Activated naive CD8-positive, alpha-beta T cell treated with anti-CD3 and anti-CD28 coated beads, Interleukin-2, amount 50 U/mL, for 24 hours (primary cell): ENCODE measurements around the gene ARNT2.

Experiments
- ATAC-seq: fragments of 150-1000 bp; cut with Tn5 transposase; one replicate; pipeline ENCODE4 v1.10.0; 2021
- DNase-seq: peaks from one replicate; pipeline ENCODE4 v3.0.0; 2021
- H3K27ac Mint-ChIP-seq: one replicate; pipeline ENCODE4 v1.8.0; 2021; ENCODE audit warnings: mild to moderate bottlenecking, mixed read lengths
- H3K27me3 Mint-ChIP-seq: one replicate; pipeline ENCODE4 v1.8.0; 2021; ENCODE audit warnings: mixed read lengths
- H3K36me3 Mint-ChIP-seq: one replicate; pipeline ENCODE4 v1.8.0; 2021; ENCODE audit warnings: low read depth, mixed read lengths
- H3K4me1 Mint-ChIP-seq: one replicate; pipeline ENCODE4 v1.8.0; 2021; ENCODE audit warnings: mixed read lengths
- H3K4me3 Mint-ChIP-seq: one replicate; pipeline ENCODE4 v1.8.0; 2021; ENCODE audit warnings: mild to moderate bottlenecking, moderate library complexity, mixed read lengths
- H3K9me3 Mint-ChIP-seq: one replicate; pipeline ENCODE4 v1.8.0; 2021; ENCODE audit warnings: mixed read lengths

The ARNT2 gene

DNA sequence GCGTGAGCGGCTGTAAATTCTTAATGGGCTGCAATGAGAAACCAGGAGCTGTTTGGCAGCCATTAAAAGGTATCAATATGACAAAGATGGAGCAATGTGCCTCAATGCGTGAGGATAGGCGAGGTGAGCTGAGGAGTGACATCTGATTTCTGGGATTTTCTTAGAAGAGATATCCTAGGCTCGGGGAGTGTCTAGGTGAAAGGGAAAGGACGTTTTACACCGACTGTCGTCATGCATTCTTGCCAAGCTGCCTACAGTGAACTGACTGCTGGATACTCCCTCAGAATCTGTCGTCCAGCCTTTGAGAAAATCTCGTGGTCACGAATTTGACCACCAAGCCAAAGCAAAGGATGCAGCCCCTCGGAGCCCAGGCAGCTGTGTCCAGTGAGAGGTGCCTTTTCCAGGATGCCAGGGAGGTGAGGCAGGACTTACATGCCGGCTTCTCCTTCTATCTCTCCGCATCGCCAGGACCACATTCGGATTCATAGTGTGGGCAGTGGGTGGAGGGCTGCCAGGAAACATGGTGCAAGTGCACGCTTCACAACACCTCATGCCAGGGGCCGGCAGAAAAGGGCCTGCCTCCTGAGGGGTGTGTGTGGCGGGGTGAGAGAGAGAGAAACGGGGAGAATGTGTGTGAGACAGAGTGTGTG lies 210.7 kb downstream of the ARNT2 start:
- Mint-ChIP-seq H3K4me3 (no peak overlapping the region), H3K27ac (peak overlapping the region; percentile 45), H3K4me1 (no peaks in the 10 kb centered on the region), H3K9me3 (no peaks in the 10 kb centered on the region), H3K27me3 (peaks cover 33% of the 10 kb centered on the region), H3K36me3 (no peaks in the 10 kb centered on the region)
- DNase-seq: no peak
- no peak for ATAC-seq

DNA sequence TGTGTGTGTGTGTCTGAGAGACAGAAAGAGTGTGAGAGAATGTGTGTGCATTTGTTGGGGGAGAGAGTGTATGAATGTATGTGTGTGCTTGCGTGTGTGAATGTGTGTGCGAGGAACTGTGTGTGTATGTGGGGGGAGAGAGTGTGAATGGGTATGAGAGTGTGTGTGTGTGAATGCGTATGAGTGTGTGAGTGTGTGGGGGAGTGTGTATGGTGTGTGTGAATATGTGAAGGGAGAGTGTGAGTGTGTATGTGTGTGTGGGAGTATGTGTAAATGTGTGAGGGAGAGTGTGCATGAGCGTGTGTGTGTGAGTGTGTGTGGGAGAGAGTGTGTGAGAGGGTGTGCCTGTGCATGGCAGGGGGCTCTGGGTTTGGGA lies 211.2 kb downstream of the ARNT2 start:
- H3K4me1 Mint-ChIP-seq: no peaks in the 10 kb centered on the region
- H3K27ac Mint-ChIP-seq: peak overlapping the region; percentile 45
- no peaks in the 10 kb centered on the region for H3K9me3 Mint-ChIP-seq
- DNase-seq: no peak
- no peaks in the 10 kb centered on the region for H3K36me3 Mint-ChIP-seq
- no peak for ATAC-seq
- peaks cover 33% of the 10 kb centered on the region for H3K27me3 Mint-ChIP-seq
- H3K4me3 Mint-ChIP-seq: no peak overlapping the region

GRCh38 chr15:80615783-80616391 lies 211.7 kb downstream of the ARNT2 start:
- H3K4me3 Mint-ChIP-seq: no peak overlapping the region
- no peak for DNase-seq
- no peaks in the 10 kb centered on the region for H3K9me3 Mint-ChIP-seq
- ATAC-seq: no peak
- H3K36me3 Mint-ChIP-seq: no peaks in the 10 kb centered on the region
- no peak overlapping the region for H3K27ac Mint-ChIP-seq
- H3K4me1 Mint-ChIP-seq: no peaks in the 10 kb centered on the region
- H3K27me3 Mint-ChIP-seq: peaks cover 36% of the 10 kb centered on the region

DNA sequence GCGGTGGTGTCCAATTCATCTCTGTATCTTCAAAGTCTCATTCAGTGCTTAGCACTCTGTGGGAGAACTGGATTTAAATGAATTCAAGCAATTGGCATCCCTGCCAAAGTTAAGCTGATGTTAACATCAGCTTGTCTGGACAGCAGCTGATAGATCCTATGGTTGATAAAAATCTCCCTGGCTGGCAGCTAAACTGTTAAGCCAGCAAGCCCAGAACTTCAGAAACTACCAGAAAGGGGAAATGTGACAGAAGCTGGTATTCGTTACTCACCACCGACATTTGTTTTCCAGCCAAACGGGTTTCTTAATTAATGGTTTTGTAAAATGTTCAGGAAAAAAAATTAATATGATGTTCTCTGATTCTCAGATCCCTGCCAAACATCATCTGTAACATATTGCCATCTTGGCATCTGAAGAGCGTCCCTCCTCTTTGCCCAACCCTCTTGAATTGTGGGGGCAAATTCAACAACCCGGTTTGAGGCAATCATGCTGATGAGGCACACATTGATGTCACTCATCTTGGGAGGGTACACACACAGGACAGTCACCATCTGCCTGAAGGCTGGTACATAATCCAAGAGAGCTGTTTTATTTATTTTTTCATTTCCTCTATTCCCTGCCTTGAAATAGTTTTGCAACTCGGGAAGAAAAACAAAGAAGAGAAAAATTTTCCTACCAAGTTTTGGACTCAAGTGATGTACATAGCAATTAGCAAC lies 214.7 kb downstream of the ARNT2 start:
- DNase-seq (no peak), ATAC-seq (no peak)
- Mint-ChIP-seq H3K4me3 (no peak overlapping the region), H3K4me1 (no peaks in the 10 kb centered on the region), H3K27ac (no peak overlapping the region), H3K36me3 (no peaks in the 10 kb centered on the region), H3K27me3 (peaks cover 40% of the 10 kb centered on the region), H3K9me3 (peaks cover 19% of the 10 kb centered on the region)

DNA sequence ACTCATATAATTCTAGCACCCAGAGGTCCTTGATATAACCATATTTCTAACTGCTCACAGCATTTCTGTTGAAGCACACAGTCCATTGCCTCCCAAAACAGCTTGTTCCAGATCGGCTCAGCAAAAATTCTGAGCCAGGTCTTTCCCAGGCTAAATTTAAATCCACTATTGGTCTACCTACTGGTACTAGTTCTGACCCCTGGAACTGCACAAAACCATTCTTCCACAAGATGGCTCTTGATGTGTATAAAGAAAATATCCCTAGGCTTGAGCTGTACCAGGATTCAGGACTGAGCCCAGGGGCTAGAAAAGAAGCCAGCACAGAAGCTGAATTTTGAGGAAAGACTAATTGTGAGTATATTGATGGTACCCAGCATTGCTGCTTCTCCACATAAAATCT lies 215.5 kb downstream of the ARNT2 start:
- Mint-ChIP-seq H3K36me3 (no peaks in the 10 kb centered on the region), H3K9me3 (peaks cover 25% of the 10 kb centered on the region), H3K4me1 (no peaks in the 10 kb centered on the region), H3K27ac (no peak overlapping the region), H3K4me3 (no peak overlapping the region), H3K27me3 (peaks cover 40% of the 10 kb centered on the region)
- no peak for DNase-seq
- no peak for ATAC-seq

GRCh38 chr15:80620141-80620540 lies 216.0 kb downstream of the ARNT2 start:
- DNase-seq (no peak), ATAC-seq (no peak)
- peaks cover 39% of the 10 kb centered on the region for H3K27me3 Mint-ChIP-seq
- H3K27ac Mint-ChIP-seq: no peak overlapping the region
- H3K9me3 Mint-ChIP-seq: peaks cover 25% of the 10 kb centered on the region
- no peaks in the 10 kb centered on the region for H3K4me1 Mint-ChIP-seq
- H3K36me3 Mint-ChIP-seq: no peaks in the 10 kb centered on the region
- no peak overlapping the region for H3K4me3 Mint-ChIP-seq

DNA sequence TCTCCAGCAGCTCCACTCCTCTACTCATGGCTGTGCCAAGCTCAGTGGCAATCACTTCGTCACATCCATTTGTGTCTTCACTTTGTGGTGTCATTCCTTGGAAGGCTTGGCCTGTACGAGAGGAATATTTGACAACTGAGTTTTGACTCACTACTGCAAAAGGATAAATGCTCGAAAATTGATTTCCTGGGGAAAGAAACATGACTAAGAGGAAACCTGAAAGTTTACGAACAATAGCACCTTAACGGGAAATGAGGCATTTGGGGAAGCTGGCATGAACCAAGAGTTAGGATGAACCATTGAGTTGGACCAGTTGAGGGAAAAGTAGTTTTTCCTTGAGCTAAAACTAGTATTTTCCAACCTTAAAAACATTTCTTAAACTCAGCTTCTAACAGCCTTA lies 216.7 kb downstream of the ARNT2 start:
- H3K4me1 Mint-ChIP-seq: no peaks in the 10 kb centered on the region

GRCh38 chr15:80626643-80627120 lies 222.5 kb downstream of the ARNT2 start:
- no peak overlapping the region for H3K4me3 Mint-ChIP-seq
- ATAC-seq (no peak), DNase-seq (no peak)
- no peaks in the 10 kb centered on the region for H3K36me3 Mint-ChIP-seq
- H3K27me3 Mint-ChIP-seq: peaks cover 14% of the 10 kb centered on the region
- H3K27ac Mint-ChIP-seq: no peak overlapping the region
- no peaks in the 10 kb centered on the region for H3K4me1 Mint-ChIP-seq
- H3K9me3 Mint-ChIP-seq: peaks cover 21% of the 10 kb centered on the region

More for the DNA sequence above, 216.7 kb downstream of the ARNT2 start:
- peaks cover 25% of the 10 kb centered on the region for H3K9me3 Mint-ChIP-seq
- ATAC-seq (no peak), DNase-seq (no peak)
- no peaks in the 10 kb centered on the region for H3K36me3 Mint-ChIP-seq
- peaks cover 35% of the 10 kb centered on the region for H3K27me3 Mint-ChIP-seq
- no peak overlapping the region for H3K27ac Mint-ChIP-seq
- H3K4me3 Mint-ChIP-seq: no peak overlapping the region

DNA sequence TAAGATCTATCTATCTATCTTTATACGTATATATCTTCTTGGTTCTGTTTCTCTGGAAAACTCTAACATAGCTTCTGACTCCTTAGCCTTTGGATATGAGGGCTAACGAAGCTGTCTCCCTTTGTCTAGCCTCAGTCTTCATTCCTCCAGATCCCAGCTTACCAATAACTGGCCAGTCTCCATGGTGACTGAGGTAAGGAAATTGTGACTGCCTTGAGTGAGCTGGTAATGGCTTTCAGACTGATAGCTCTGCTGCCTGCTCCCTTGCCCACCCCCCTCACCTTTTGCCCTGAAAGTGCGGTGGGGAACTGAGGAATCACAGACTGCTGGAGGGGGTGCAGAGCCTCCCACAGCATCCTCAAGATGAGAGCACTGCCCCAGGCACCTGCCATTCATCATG lies 225.2 kb downstream of the ARNT2 start:
- ATAC-seq: no peak
- Mint-ChIP-seq H3K36me3 (no peaks in the 10 kb centered on the region), H3K27ac (no peak overlapping the region), H3K9me3 (peaks cover 3% of the 10 kb centered on the region), H3K4me1 (no peaks in the 10 kb centered on the region), H3K4me3 (no peak overlapping the region), H3K27me3 (peaks cover 8% of the 10 kb centered on the region)
- DNase-seq: no peak

GRCh38 chr15:80630981-80631380 lies 226.8 kb downstream of the ARNT2 start:
- H3K4me3 Mint-ChIP-seq: no peak overlapping the region
- no peaks in the 10 kb centered on the region for H3K36me3 Mint-ChIP-seq

DNA sequence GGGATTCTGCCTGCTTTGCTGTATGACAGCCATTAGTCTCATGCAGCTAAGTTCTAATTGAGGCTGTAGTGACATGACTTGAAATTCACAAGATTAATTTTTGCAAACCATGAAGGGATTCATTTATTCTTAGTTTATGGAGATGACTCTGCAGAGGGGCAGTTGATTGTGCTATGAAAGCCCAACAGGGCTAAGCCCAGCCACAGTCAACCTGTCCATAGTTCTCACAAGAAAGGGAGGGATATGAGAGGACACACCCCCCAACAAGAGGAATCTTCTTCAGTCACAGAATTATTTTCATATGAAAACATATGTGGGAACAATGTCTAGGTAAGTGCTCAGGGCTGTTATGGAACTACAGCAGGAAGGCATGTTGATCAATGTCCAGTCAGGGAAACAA lies 229.0 kb downstream of the ARNT2 start:
- DNase-seq (no peak), ATAC-seq (no peak)
- no peak overlapping the region for H3K4me3 Mint-ChIP-seq
- no peak overlapping the region for H3K27ac Mint-ChIP-seq
- no peaks in the 10 kb centered on the region for H3K4me1 Mint-ChIP-seq
- peaks cover 7% of the 10 kb centered on the region for H3K27me3 Mint-ChIP-seq
- no peaks in the 10 kb centered on the region for H3K36me3 Mint-ChIP-seq
- no peaks in the 10 kb centered on the region for H3K9me3 Mint-ChIP-seq

More at GRCh38 chr15:80630981-80631380, 226.8 kb downstream of the ARNT2 start:
- ATAC-seq (no peak), DNase-seq (no peak)
- H3K9me3 Mint-ChIP-seq: no peaks in the 10 kb centered on the region
- peaks cover 7% of the 10 kb centered on the region for H3K27me3 Mint-ChIP-seq
- H3K4me1 Mint-ChIP-seq: no peaks in the 10 kb centered on the region
- no peak overlapping the region for H3K27ac Mint-ChIP-seq

- H3K9me3 Mint-ChIP-seq: no peaks in the 10 kb centered on the region
Measured at GRCh38 chr15:80635953-80636352, 231.8 kb downstream of the ARNT2 start.

GRCh38 chr15:80636675-80637074 lies 232.5 kb downstream of the ARNT2 start:
- ATAC-seq: no peak
- DNase-seq: no peak
- H3K27ac Mint-ChIP-seq: no peak overlapping the region
- no peaks in the 10 kb centered on the region for H3K4me1 Mint-ChIP-seq
- no peaks in the 10 kb centered on the region for H3K27me3 Mint-ChIP-seq
- H3K4me3 Mint-ChIP-seq: no peak overlapping the region
- no peaks in the 10 kb centered on the region for H3K9me3 Mint-ChIP-seq
- H3K36me3 Mint-ChIP-seq: no peaks in the 10 kb centered on the region

More at GRCh38 chr15:80635953-80636352, 231.8 kb downstream of the ARNT2 start:
- Mint-ChIP-seq H3K4me3 (no peak overlapping the region), H3K27me3 (no peaks in the 10 kb centered on the region), H3K27ac (no peak overlapping the region), H3K36me3 (no peaks in the 10 kb centered on the region), H3K4me1 (no peaks in the 10 kb centered on the region)
- DNase-seq: no peak
- ATAC-seq: no peak

GRCh38 chr15:80637747-80638146 lies 233.6 kb downstream of the ARNT2 start:
- Mint-ChIP-seq H3K9me3 (no peaks in the 10 kb centered on the region), H3K27ac (no peak overlapping the region), H3K4me1 (no peaks in the 10 kb centered on the region), H3K36me3 (no peaks in the 10 kb centered on the region), H3K4me3 (no peak overlapping the region), H3K27me3 (no peaks in the 10 kb centered on the region)
- DNase-seq: no peak
- ATAC-seq: no peak

DNA sequence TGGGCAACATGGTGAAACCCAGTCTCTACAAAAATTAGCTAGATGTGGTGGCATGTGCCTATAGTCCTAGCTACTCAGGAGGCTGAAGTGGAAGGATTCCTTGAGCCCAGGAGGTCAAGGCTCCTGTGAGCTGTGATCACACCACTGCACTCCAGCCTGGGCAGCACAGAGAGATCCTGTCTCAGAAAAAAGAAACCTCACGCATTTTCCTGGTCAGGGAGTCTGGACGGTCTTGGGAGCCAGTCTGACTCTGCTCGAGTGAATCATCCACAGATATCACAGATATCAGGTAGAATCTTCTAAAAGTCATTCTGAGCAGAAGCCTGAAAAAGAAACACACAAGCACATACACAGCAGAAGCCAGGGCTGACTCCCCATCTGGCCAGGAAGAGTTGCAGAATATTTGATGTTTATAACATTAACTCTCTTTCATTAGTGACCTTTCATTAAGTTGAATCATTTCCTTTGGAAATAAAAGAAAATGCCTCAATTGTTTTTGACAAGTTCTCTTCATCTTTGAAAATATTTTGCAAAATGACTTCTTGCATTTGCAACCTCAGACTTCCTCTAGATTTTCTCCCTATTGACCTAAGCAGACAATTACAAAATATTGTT lies 234.5 kb downstream of the ARNT2 start:
- Mint-ChIP-seq H3K27ac (no peak overlapping the region), H3K27me3 (peaks cover 3% of the 10 kb centered on the region), H3K36me3 (no peaks in the 10 kb centered on the region), H3K9me3 (no peaks in the 10 kb centered on the region), H3K4me3 (no peak overlapping the region), H3K4me1 (no peaks in the 10 kb centered on the region)
- no peak for DNase-seq
- ATAC-seq: no peak
